ENCODE results near the gene ELOVL7.
A peak's percentile ranks its signal among the peaks of the same experiment; 100 is the strongest.
"Not testable (repeated sequence)": the region's sequence is repeated elsewhere in the genome, so short reads cannot be mapped to it uniquely, and the experiment has no call there.

Gene ELOVL7

DNA sequence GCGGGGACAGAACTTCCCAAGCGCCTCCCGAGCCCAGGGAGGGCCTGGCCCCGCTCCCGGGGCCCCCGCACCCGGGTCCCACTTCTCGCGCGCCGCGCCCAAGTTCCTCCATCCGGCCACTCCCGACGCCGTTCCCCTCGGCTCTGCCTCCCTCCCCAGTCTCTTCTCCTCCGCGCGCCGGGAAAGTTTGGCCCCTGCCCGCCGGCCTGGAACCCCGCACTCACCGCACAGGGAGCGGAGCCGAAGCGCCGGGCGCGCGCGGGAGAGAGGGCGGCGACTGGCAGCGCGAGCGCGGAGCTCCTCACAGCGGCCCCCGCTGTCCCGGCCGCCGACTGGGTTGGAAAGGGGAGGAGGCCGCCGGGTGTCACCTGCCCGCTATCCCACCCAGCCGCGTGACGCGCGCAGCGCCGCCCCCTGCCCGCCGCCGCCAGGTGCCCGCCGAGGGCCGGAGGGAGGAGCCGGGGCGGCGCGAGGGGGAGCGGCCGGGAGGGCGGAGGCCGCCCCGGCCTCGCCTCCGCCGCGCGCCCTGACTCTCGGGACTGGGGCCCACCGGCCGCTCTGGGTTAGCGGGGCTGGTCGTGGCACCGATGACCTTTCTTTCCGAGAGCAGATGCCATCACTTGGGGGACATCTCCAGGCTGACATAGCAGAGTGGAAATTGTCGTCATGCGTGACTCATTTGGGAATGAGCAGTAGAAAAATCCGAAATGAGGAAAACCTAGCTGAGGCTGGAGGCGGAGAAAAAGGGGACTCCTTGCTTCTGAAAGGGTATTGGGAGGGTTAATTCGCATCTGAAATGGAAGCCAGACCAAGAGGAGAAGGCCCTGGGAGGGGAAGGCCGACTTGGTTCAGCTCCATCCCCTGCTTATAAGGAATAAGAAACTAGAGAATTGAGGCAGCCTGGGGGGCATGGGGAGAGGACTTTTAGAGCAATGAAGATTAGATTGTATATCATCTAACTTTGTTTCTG is at the start of gene ELOVL7:
ELOVL7 (minus strand) TSS at position 334 of the 970 bp plus-strand sequence. CDS start 56,872 bp downstream, outside the sequence.
- FAIRE-seq: peak; percentile 95

DNA sequence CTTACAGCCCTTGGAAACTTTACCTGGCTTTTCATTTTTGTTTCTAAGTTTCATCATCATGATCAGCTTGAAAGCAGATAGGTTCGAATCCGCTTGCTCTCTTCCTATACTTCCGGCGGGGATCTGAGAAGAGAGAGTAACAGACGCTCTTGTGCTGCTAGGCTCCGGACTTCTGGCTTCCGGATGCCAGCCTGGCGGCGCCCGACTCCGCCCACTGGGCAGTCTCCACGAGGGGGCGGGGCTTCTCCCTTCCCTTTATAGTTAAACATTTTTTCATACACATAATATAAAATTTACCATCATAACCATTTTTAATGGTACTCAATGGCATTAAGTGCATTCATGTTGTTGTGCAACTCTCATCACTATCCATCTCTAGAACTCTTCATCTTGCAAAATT is 49.5 kb upstream of the ELOVL7 start:
- FAIRE-seq: no peak
- no peak for DNase-seq (ENCODE audit: low spot score)

More for the DNA sequence above, at the start of gene ELOVL7:
- peak; percentile 95 for DNase-seq (ENCODE audit: low spot score)

GRCh38 chr5:60891667-60892066 is 47.6 kb upstream of the ELOVL7 start:
- FAIRE-seq: no peak
- no peak for DNase-seq (ENCODE audit: low spot score)

DNA sequence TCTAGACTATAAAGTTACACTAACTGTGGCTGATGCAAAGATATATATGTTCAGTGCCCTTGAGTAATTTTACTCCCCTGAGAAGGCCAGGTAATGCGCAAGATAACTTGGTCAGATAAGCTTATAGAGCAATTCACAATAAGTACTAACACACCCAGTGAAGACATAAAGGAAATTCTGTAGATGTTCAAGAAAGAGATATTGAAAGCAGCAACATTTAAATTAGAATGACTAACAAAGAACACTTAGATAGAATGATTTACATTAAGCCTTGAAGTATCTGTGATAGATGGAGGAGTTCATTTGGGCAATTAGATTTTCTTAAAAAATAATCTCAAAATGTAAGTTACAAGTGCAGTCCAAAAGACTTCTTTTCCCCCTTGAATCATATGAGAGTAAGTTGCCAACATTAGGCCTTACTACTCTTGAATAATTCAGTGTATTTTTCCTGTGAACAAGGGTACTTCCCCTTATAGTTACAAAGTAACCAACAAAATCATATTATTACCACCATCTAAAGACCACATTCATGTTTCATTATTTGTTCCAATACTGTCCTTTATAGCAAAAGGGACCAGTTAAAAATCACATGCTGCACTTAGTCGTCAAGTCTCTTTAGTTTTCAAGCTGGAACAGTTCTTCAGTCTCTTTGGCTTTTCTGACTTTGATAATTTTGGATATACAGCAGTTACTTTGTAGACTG is 44.4 kb upstream of the ELOVL7 start:
- DNase-seq (ENCODE audit: low spot score) (no peak), FAIRE-seq (no peak)

DNA sequence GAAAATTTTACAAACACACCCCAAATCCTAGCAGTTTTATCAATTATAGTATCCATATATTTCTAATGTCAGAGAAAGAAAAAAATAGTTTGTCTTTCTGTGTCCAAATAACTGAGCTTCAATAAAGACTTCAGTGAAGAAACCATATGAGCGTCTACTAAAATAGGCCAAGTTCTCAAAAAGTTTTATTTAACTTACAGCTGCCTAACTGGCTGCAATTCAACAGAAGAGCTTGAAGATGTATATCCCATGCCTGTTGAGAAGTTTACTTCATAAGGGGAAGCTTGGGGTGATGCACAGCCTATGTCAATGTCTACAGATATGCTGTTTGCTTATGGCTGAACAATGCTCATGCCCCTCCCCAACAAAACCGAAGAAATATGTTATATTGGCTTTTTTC is 43.7 kb upstream of the ELOVL7 start:
- FAIRE-seq (no peak), DNase-seq (ENCODE audit: low spot score) (no peak)

- no peak for DNase-seq (ENCODE audit: low spot score)
- no peak for FAIRE-seq
Measured at GRCh38 chr5:60887096-60887495, 43.0 kb upstream of the ELOVL7 start.

GRCh38 chr5:60886158-60886557 is 42.1 kb upstream of the ELOVL7 start:
- no peak for FAIRE-seq

GRCh38 chr5:60883229-60883628 is 39.2 kb upstream of the ELOVL7 start:
- FAIRE-seq (no peak), DNase-seq (ENCODE audit: low spot score) (peak; percentile 4)

More at GRCh38 chr5:60886158-60886557, 42.1 kb upstream of the ELOVL7 start:
- DNase-seq (ENCODE audit: low spot score): no peak

GRCh38 chr5:60872892-60873291 is 28.8 kb upstream of the ELOVL7 start:
- no peak for FAIRE-seq
- no peak for DNase-seq (ENCODE audit: low spot score)

GRCh38 chr5:60870857-60871256 is 26.8 kb upstream of the ELOVL7 start:
- no peak for FAIRE-seq
- no peak for DNase-seq (ENCODE audit: low spot score)

GRCh38 chr5:60860572-60860971 is 16.5 kb upstream of the ELOVL7 start:
- not testable (repeated sequence) for DNase-seq (ENCODE audit: low spot score); FAIRE-seq

DNA sequence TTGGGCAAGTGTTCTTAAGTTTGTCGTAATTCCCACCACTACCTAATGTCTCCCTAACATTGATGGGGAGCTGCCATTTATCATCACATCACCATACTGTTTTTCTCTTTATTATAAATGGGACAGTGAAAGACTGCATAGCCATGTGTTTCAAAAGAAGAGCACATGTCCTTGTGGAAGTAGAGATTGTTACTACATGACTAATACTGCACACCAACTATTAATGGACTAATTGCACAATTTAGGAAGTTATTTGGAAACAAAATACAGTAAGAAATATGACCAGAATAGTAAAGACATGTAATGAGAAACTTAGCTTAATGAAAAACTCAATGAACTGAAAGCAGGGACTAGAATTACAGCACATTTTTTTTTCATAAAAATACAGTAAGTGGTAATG is 12.0 kb upstream of the ELOVL7 start:
- DNase-seq (ENCODE audit: low spot score) (no peak), FAIRE-seq (no peak)

DNA sequence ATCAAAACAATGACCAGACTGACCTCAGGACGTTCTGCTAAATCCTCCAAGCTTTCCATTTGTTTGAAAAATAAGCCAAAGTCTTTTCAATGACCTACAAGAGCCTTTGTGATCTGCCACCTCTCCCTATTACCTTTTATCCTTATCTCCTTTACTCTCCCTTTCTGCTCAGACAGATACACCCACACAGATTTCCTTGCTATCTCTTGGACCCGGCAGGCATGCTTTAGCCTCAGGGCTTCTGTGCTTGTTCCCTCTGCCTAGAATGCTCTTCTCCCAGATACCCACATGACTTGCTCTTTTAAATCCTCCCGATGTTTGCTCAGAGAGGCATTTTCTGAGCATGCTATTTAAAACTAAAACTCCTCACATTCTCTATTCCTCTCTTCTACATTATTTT is 8.9 kb upstream of the ELOVL7 start:
- FAIRE-seq: no peak

GRCh38 chr5:60852317-60852716 is 8.2 kb upstream of the ELOVL7 start:
- DNase-seq (ENCODE audit: low spot score) (no peak), FAIRE-seq (no peak)

More for the DNA sequence above, 8.9 kb upstream of the ELOVL7 start:
- DNase-seq (ENCODE audit: low spot score): no peak

DNA sequence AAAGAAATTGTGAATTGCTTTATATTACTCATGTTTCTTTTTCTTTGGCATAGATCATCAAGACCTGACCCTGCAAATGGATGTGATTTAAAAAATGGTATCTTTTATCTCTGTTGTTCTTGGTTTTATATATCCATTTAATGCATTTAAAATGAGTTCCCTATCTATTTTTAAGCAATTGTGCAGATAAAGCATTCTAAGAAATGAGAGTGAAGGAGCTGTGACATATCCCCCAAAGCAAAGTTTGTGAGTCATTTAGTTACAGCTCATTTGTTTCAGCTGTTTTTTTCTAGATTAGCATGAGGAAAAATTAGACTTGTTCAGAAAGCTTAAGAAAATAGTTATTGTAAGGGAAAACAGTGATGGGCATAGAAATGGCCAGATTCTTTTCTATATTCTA is 7.6 kb upstream of the ELOVL7 start:
- FAIRE-seq (no peak), DNase-seq (ENCODE audit: low spot score) (no peak)

DNA sequence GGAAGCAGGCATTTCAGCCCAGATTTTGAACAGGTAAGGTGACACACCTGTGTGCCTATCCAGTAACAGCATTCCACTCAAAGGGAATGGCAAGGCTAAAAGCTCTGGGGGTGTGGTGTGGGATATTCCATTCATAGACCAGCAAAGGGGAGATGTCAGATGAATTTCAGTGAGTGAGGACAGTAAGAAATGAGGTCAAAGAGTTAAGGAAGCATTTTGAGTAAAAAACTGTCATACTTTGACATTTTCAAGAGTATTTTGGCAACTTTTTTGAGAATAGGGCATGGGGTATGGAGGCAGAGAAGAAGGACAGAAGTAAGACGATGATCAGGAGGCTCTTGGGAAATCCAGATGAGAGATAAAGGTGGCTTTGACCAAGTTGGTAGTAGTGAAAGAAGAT is 2.2 kb upstream of the ELOVL7 start:
- DNase-seq (ENCODE audit: low spot score) (no peak), FAIRE-seq (no peak)

GRCh38 chr5:60843386-60843935 is 608 bp downstream of the ELOVL7 start:
- FAIRE-seq (no peak), DNase-seq (ENCODE audit: low spot score) (peak; percentile 37)

DNA sequence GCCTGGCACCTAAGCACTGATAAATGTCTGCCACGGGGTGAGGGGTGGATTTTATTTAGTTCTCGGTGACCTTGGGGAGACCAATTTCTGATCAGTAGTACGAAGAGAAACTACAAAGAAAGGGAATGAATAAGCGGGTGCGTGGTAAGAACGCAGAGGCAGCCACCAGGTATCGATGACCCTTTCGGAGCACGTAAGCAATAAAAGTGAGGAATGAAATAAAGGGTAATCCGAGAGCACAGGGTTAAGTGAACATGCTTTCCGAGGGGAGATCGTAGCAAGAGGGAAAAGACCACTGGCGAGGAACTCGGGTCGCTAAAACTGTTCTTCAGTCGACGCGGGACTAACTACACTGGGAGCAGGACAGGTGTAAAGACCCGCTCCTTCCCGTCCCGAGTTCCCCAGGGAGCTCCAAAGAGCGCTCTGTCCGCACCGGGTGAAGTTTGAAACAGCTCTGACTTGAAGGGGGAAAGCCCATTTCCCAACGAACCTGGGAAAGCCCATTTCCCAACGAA is 1.1 kb downstream of the ELOVL7 start:
- FAIRE-seq (no peak), DNase-seq (ENCODE audit: low spot score) (no peak)

- no peak for DNase-seq (ENCODE audit: low spot score)
- FAIRE-seq: no peak
Measured at GRCh38 chr5:60841361-60841760, 2.7 kb downstream of the ELOVL7 start.

DNA sequence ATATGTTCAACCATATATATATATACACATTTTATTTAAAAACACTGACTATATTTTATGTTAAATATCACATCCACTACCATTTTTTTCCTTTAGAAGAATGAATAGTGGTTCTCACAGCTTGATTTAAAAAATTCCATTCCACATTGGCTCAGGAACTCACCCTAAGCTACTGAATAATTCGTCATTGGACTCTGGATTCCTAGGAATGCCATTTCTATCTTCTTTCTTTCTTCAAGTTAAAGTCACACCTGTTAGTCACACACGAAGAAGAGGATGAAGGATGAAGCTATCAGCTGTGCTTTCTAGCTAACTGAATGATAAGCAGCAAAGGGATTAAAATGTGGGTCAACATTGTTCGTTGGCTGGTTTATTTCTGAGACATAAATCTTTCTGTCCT is 7.9 kb downstream of the ELOVL7 start:
- DNase-seq (ENCODE audit: low spot score): no peak
- no peak for FAIRE-seq

DNA sequence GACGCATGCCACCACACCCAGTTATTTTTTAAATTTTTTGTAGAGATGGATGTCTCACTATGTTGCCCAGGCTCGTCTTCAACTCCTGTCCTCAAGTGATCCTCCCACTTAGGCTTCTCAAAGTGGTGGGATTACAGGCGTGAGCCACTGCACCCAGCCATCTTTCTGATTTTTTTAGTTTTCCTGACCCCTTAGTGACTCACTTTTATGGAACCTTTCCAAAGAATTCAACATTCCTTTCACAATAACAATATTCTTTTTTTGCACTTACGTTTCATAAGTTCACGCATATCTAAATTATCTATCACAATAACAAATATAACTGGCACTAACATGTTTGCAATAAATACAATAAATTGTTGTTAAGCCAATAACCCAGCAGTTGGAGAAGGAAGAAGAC is 8.5 kb downstream of the ELOVL7 start:
- no peak for FAIRE-seq

DNA sequence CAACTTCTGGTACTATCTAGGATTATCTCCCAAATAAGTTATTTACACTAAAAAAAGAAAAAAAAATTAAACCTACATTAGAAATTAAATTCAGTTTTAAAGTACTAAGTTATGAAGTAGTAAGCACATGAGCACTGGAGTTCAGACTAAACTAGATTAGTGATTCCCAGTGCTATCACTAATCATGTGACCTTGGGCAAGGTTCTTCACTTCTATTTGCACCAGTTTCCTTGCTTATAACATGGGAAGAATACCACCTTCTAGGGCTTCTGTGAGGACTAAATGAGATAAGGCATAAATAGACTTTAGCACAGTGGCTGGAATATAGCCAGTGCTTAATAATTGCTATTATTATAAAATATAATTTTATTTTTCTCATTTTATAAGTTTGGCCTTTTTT is 10.5 kb downstream of the ELOVL7 start:
- no peak for DNase-seq (ENCODE audit: low spot score)
- no peak for FAIRE-seq

More for the DNA sequence above, 8.5 kb downstream of the ELOVL7 start:
- DNase-seq (ENCODE audit: low spot score): no peak

Measured in urothelium cell line (cell line).